Epithelial cell of esophagus (primary cell): ENCODE results near the gene RPP25.

Experiments
- DNase-seq: peaks from one replicate; pipeline ENCODE4 v3.0.0; 2010; ENCODE audit warnings: low read depth
- H3K4me3 ChIP-seq: 2 replicates; pipeline ENCODE4 v1.5.1; 2011; ENCODE audit warnings: mild to moderate bottlenecking, low read length, control low read depth
- TF ChIP-seq, protein P1 (sequence below): IDR thresholded peaks from 2 replicates; pipeline ENCODE4 v1.5.1; 2011; ENCODE audit warnings: low read depth, mild to moderate bottlenecking, low read length, control low read depth, inconsistent platforms; ENCODE audit not compliant: insufficient read depth; ENCODE audit errors: missing control alignments

The RPP25 gene

DNA sequence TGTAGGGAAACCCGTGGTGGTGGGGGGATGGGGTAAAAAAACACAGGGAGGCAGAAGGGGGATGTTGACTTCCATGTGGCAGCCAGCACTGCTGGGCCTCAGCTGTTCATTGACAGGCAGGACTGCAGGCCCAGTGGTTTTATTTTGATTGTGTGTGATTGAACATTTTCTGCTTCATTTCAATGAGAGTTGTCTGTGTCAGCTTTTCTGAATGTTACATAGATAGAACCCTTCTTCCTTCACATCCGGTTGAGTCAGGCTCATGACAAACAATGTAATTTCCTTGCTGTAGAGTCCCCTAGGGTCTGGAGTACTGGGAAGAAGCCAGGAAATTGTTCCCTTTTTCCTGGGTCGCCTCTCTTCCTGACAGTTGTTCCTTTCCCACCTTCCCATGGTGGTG, 8.2 kb upstream of the RPP25 start:
- TF ChIP-seq, protein P1, sequence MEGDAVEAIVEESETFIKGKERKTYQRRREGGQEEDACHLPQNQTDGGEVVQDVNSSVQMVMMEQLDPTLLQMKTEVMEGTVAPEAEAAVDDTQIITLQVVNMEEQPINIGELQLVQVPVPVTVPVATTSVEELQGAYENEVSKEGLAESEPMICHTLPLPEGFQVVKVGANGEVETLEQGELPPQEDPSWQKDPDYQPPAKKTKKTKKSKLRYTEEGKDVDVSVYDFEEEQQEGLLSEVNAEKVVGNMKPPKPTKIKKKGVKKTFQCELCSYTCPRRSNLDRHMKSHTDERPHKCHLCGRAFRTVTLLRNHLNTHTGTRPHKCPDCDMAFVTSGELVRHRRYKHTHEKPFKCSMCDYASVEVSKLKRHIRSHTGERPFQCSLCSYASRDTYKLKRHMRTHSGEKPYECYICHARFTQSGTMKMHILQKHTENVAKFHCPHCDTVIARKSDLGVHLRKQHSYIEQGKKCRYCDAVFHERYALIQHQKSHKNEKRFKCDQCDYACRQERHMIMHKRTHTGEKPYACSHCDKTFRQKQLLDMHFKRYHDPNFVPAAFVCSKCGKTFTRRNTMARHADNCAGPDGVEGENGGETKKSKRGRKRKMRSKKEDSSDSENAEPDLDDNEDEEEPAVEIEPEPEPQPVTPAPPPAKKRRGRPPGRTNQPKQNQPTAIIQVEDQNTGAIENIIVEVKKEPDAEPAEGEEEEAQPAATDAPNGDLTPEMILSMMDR: no peak
- H3K4me3 ChIP-seq: no peak overlapping the region
- DNase-seq: peak; percentile 61

DNA sequence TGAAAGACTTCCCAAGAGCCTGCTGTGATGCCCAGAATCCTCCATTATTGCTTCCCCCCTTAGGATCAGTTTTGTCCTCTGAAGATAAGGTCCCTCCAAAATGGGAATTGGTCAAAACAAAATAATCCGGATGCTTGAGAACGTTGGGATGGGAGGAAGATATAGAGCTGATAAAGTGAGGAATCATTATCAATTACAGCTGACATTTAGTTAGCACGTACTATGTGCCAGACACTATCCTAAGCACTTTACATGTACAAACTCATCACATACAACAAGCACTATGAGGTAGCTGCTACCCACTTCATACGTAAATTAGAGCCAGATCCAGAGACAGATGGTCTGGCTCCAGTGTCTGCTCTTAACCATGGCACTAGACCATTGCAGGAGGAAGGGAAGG, 6.6 kb upstream of the RPP25 start:
- TF ChIP-seq, protein P1: no peak
- H3K4me3 ChIP-seq: no peak overlapping the region
- no peak for DNase-seq

DNA sequence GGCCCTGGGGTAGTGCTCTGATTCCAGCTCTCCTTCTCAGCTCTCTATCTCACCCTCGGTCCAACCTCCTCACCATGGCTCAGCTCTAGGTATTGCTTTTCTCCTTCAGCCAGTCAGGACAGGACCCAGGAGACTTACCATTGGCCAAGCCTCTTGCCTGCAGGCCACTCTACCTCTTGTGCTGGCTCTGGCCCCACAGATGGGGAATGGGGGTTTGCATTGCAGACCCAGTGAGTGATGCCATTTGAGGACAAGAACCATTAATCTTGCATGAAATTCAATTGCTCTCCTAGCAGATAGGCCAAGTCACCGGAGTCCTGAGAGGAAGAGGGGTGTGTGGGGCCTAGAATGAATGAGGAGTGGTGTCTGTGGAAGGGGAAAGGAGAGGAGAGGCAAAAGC, 6.1 kb upstream of the RPP25 start:
- DNase-seq: no peak
- H3K4me3 ChIP-seq: no peak overlapping the region
- TF ChIP-seq, protein P1: no peak

DNA sequence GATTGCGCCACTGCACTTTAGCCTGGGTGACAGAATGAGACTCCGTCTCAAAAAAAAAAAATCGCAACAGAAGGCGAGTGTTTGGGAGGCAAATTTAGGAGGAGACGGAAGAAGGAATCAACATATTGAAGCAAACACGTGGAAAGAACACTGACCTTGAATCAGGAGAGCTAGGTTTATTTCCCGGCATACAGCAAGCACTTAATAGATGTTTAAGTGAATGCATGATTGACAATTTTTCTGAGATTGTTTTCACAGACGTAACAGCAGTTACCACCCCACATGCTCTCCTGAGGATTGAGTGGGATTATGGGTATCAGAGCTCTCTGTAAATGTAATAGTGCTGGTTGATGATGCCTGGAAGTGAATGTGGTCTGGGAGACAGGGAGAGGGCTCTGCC, 5.6 kb upstream of the RPP25 start:
- TF ChIP-seq, protein P1: no peak
- no peak for DNase-seq
- no peak overlapping the region for H3K4me3 ChIP-seq

DNA sequence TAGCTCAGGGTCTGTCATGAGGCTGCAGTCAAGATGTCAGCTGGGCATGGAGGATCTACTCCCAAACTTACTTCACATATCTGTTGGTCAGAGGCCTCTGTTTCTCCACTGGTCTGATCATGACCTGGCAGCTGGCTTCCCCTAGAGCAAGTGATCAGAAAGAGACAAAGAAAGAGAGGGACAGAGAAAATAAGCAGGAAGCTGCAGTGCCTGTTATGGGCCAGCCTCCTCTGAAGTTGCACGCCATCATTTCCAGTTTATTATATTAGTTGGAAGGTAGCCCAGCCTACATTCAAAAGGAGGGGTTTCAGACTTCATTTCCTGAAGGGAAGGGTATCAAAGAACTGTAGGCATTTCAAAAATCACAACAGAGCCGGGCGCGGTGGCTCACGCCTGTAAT, 5.0 kb upstream of the RPP25 start:
- no peak overlapping the region for H3K4me3 ChIP-seq
- TF ChIP-seq, protein P1: no peak
- no peak for DNase-seq

DNA sequence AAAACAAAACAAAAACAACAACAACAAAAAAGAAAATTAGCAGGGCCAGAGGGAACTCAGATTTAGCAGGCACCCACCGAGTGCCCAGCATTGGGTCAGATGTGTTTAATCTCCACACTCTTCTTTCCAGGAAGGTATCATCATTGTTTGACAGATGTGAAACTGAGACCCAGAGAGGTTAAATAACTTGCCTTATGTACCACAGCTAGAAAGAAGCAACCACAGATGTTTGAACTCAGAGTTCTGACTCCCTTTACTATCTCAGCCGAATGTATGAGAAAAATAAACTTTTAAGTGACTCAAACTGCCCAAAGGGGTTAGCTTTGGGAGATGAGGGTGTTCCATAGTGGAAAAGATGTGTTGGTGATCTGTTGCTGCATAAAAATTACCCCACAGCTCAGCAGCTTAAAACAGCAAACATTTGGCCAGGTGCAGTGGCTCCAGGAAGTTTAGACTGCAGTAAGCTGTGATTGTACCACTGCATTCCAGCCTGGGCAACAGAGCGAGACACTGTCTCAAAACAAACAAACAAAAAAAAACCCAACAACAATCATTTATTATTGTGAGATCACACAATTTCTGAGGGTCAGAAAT, 4.5 kb upstream of the RPP25 start:
- no peak overlapping the region for H3K4me3 ChIP-seq
- TF ChIP-seq, protein P1: no peak
- DNase-seq: no peak

DNA sequence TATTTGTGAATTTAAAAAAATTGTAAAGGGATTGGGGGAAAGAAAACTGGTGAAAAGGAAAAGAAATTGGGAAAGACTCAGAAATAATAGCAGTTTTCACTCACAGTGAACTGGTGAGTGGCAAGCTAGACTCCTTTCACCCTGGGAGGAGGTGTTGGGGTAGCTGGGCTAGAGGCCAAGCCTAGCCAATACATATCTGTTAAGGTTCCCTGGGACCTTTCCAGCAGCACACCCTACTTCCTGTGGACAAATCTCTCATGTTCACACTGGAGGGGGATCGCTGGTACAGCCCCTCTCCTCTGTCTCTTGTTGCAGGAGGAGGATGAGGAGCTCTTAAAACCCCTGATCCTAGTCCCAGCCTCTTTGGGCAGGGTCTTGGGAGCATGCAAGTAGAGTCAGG, 3.7 kb upstream of the RPP25 start:
- no peak for DNase-seq
- H3K4me3 ChIP-seq: no peak overlapping the region
- TF ChIP-seq, protein P1: no peak
